HG03558 (cell line): Measurements from ENCODE around the gene LHPP.
"Not testable (repeated sequence)": the region's sequence is repeated elsewhere in the genome, so short reads cannot be mapped to it uniquely, and the experiment has no call there.

Experiments
- ATAC-seq: cut with Tn5 transposase; IDR thresholded peaks from one replicate; pipeline ENCODE4 v1.9.1; 2021; ENCODE audit warnings: moderate number of reproducible peaks; ENCODE audit not compliant: unreplicated experiment; ENCODE audit errors: extremely low read depth

LHPP gene

DNA sequence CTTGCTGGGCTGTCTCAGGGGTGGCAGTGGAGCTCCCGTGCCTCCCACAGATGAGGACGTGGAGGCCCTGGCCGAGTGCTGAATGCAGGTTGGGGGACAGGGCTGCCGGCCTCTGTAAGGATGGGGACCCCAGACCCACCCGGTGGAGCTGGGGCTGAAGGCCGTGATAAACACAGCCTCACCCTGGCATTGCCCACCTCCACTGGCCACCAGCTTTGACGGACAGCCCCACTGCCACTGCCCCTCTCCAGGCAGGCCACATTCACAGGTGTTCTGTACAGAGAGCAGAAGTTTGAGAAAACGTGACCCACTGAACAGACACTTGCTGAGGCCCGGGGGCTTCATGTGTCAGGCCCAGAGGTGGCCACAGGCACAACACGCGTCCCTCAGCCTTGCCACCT, 126.2 kb downstream of the LHPP start:
- ATAC-seq = no peak

DNA sequence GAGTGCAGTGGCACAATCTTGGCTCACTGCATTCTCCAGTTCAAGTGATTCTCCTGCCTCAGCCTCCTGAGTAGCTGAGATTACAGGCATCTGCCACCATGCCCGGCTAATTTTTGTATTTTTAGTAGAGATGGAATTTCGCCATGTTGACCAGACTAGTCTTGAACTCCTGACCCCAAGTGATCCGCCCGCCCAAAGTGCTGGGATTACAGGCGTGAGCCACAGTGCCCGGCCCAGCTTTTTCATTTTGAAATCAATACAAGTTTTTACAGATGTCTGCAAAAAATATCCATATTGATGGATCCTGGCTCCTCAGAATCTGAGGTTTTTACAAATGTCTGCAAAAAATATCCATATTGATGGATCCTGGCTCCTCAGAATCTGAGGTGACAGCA, 126.7 kb downstream of the LHPP start:
- ATAC-seq = not testable (repeated sequence)

DNA sequence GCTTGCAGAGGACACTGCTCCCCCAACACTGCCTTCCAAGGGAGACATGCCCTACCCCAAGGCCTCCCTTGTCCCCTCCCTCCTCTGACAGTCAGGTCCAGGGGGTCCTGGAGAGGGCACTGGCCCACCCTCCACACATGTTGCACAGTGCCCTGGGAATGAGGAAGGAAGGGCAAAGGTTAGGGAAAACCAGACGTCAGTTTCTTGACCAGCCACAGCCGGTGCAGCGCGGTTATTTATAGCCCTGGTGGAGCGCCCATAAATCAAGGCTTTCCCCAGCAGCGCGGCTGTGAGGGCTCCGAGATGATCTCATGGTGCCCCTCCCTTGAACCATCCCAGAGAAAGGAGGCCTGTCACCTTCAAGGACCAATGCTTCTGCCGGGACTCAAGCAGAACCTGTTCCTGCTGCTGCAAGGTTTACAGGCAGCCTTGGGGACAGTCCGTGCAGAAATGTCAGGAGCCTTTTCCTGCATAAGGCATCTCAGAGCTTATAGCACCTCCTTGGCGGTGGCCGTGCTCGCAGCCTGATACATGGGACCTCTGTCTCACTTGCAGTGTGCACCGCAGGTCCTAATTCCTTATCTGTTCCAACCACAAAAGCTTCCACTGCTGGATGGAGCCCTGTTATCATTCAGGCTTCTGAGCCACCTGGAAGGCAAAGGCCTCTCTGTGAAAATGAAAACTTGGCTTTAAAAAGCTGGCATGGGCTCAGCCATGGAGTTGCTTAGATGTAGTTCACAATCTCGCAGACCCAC, 127.3 kb downstream of the LHPP start:
- ATAC-seq = no peak

DNA sequence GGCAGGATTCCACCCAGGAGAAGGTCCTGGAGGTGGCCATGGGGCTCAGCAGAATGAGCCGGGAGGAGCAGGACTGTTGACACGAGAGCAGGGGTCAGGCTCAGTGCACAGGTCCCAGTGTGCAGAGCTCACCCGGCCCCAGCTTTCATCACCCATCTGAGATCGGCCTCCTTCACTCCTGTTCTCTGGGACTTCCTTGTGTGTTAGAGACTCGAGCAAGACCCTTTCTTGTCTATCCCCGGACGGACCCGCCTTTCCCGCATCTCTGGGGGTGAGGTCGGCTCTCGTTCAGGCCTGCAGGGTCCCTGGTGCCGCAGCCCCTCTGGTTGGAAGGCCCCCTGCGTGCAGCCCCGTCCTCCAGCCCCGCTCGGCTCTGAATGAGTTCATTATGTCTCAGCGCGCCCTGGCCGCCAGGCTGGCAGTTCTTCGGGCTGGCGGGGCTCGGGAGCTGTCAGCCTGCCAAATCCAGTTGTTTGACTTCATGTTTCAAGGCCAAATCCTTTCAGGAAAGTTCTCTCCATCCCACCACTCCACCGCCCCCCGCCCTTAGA, 127.9 kb downstream of the LHPP start:
- no peak for ATAC-seq

DNA sequence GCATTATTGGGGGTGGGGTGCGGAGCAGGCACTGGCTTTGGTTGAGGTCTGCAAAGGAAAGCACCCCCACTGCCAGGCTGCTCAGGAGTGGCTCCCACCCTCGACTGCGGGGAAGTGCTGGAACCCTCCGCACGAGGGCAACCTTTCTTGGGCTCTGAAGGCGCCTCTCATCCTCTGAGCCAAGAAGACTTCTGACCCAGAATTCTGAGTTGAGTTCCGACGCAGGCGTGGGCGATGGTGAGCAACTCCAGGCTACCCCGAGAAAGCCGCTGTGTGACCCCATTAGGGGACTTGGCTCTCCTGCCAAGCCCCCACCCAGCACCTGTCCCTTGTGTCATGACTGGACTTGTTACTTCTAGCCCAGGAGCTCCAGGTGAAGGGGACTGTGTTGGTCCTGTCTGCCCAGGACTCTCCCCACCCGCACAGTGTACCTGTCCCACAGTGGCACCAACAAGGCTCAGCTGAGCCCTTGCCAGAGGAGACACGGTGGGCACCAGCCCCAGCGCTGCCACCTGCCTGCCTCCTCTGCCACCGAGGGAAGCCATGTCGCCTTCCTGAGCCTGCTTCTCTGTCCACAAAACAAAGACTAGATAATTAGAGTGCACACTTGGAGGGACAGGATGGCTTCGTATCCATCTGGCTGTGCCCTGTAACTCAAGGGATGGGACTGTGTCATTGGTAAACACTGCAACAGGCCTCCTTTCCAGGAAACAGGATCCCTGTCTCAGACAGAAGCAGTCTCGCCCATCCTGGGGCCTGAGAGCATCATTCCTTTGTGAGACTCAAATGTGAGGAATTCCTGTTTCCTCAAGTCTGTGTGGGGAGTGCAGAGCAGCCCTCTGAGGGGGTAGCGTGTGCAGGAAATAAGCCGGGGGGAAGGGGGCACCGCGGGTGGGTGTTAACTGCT, 128.8 kb downstream of the LHPP start:
- ATAC-seq = no peak

DNA sequence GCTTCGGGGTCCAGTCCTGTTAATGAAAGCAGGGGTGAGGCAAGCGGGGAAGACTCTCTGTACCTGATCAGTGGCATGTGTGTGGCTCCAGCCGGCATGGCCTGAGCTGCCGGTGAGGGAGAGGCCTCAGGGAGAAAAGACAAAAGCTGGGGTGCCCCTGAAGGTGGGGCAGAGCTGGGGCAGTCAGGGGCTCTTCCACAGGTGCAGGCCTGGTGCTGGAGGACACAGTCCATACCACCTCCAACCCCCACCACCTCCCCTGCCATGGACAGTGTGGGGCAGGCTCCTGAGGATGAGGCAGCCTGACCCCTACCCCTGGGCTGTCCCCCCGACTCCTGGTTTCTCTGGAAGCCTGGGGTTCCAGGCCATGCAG, 129.5 kb downstream of the LHPP start:
- no peak for ATAC-seq

DNA sequence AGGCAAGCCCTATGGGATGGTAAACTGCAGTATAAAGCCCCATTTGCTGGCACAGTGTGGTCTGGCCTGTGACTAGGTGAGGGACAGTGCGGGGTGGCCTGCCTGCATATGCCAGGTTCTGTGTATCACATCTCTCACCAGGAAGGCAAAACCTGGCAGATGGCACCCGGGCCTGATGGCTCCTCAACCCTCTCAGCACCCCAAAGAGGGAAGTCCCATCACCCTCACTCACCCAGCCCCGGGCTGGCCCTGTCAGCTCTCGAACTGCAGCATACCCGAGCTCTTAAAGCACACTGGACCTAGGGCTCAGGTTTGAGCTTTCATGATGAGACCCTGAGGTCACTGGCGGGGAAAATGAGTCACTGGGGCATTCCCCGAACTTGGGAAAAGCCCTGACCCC, 130.5 kb downstream of the LHPP start:
- no peak for ATAC-seq

DNA sequence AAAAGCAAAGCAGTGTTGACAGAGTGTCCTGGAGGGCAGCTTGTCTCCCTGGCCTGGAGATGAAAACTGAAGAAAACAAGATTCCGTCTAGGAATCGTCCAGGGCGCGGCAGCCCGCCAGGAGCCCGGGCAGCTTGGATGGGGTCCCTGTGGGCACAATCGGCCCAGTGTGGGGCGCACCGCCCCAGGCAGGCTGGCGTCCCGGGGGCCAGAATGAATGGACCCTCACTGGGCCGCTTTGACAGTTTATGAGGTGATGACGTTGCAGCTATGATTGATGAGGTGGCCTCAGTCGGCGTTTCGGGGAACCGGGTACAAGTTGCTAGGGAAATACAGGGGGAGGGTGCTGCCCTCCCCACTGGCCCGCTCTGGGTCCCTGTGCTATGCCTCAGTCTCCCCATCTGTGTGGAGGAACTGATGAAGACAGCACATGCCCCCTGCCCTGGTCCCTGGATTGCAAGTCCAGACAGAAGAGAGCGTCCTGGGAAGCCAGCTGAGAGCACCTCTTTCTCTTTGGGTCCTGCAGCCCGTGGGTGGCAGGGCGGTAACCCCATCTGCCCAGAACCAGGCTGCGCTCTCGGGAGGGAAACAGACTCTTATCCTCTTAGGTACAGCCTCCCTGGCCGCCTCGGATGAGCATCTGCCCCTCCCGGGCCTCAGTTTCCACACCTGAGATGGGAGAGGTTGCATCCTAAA, 131.3 kb downstream of the LHPP start:
- ATAC-seq = no peak

DNA sequence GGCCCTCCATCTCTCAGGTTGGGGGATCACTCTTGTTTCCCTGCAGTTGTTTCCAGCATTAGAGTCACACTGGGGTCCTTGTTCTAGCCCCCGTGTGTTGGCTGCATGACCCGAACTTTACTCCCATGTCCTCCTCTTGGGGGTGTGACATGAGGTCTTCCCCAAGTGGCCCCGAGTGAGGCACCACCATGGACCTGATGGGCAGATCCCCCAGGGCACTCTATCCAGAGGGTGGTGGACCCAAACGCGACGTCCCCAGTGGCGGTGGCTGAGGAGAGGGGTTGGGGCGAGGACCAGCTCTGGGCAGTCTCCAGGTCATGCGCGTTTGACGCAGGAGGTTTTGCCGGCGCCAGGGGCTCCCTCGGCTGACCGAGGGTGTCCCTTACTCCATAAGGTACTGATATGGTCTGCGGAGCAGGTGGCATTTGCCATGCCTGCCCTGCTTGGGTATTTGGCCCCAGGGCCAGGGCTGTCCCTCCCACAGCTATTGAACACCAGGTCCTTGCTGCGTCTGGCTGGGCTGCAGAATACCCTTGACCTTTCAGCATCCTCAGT, 131.9 kb downstream of the LHPP start:
- no peak for ATAC-seq

DNA sequence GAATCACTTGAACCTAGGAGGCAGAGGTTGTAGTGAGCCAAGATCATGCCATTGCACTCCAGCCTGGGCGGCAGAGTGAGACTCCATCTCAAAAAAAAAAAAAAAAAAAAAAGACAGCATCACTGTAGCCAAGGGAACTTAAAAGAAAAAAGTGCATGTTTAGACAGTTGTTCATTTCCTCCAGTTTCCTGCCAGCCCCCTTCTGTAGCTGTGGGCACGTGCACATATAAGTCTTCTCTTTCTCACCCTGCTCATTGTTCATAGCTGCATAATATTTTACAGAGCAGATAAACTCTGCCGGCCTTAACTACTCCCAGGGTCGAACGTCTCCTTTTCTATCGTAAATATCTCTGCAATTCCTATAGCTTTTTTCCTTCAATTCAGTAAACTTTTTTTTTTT, 132.6 kb downstream of the LHPP start:
- ATAC-seq = no peak

DNA sequence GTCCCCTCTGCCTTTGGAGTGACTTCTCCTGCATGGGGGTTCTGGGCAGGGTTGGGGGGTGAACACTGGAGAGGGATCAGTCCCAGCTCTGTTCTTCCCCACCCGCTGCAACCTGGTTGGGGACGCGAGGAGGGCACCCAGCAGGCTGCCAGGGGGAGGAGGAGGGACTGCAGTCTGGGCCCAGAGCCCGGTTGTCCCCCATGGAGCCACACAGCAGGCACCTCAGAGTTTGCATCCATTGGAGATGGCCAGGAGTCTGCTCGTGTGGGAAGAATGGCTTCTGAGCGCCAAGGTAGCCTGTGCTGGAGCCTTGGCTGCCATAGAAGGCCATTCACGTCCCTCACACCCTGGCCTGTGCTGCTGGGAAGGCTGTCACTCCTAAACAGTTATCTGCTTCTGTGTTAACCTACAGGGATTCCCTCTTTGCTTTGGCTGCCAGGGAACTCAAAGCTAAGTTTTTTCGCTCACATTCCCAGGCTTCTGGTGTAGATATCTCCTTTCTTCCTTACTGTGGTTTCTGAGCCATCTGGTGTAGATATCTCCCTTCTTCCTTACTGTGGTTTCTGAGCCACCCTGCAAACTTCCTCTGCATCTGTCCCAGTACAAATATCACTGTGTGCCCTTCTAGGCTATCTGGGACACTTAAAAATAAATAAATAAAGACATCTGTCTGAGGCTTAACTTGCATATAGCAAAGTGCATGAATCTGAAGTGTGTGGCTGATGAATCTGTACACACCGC, 133.7 kb downstream of the LHPP start:
- no peak for ATAC-seq

DNA sequence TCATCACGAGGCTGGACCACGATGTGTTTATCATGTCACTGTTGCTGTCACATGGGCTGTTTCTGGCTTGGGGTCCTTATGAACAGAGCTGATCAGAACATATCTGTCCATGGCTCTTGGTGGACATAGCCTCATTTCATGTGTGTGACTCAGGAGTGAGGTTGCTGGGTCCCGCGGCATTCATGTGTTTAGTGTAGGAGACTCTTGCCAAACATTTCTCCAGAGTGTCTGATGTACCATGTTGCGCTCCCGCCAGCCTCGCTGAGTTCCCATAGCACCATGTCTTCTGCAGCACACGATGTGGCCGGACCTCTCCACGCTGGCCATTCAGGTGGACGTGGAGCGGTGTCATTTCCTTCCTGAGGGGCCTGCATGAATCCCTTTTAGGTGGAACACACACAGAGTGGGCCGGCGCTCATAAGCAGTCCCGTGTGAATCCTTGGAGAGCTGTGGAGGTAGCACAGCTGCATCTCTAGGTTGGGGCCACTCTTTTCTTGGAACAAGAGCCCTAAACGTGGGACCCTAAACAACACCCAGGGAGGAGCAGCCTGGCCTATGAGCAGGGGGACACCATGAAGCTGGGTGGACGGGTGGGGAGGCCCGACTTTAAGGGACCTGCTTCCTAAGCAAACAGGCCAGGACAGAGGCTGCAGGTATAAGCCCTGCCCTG, 134.6 kb downstream of the LHPP start:
- no peak for ATAC-seq

DNA sequence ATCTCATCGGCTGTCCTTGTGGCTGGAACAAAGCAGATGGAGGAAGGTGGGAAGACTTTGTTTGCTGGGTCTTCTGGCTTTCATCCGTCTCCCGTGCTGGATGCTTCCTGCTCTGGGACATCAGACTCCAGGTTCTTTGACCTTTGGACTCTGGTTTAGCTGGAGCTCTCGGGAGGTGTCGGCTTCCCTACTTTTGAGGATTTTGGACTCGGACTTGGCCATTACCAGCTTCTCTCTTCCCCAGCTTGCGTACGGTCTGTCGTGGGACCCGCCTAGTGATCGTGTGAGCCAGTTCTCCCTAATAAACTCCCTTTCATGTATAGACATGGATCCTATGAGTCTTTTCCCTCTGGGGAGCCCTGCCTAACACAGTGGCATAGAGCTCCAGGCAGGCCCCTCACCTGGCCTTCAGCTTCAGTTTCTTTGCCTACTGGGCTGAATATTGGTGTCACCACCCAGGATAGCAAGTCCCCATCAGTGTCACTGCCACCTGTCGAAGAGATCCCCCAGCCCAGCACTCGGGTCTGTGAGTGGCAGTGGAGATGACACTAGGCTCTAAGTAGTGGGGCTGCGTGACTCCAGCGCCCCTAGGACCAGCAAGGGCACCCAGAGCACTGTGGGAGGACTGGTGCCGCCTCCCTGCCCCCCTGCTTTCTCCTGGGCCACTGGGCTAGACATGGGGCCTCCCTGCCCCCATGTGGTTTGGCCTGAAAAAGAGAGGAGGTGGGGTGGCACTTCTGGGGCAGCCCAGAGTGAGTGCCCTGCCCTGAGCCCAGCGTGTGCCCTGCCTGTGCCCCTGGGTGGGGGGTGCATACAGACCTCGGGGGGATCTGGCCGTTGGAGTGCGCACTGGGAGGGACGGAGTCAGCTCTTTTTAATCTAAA, 135.6 kb downstream of the LHPP start:
- no peak for ATAC-seq

DNA sequence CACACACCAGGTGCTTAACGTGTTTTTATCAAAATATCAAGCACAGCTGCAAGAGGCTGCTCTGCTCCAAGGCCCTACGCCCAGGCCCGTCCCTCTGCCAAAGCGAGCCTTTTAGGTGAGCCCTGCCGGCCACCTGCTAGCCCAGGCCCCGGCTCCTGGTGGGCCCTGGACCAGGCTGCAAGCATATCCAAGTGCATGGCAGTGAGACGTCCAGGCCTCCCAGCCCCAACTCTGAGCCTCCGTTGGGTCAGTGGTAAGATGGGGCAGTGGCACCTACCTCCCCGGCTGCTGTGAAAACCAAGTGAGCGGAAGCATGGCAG, 136.2 kb downstream of the LHPP start:
- ATAC-seq = no peak

DNA sequence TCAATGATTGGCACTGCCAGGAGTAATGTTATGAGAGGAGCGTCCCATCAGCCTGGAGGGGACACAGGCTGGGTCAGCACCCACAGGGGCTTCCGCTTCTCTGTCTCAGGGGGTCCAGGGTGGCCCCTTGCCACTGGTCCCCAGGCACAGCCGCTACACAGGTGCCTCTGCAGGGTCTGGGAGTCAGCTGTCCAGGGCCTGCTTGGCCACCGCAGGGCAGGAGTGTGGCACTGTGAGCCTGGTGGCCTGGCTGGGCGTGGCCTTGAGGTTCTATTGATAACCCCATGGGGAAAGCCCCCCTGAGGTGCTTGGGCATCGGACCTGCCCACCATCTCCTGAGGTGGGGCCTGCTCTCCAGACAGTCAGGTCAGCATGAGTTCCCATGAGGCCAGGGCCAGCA, 136.6 kb downstream of the LHPP start:
- no peak for ATAC-seq

DNA sequence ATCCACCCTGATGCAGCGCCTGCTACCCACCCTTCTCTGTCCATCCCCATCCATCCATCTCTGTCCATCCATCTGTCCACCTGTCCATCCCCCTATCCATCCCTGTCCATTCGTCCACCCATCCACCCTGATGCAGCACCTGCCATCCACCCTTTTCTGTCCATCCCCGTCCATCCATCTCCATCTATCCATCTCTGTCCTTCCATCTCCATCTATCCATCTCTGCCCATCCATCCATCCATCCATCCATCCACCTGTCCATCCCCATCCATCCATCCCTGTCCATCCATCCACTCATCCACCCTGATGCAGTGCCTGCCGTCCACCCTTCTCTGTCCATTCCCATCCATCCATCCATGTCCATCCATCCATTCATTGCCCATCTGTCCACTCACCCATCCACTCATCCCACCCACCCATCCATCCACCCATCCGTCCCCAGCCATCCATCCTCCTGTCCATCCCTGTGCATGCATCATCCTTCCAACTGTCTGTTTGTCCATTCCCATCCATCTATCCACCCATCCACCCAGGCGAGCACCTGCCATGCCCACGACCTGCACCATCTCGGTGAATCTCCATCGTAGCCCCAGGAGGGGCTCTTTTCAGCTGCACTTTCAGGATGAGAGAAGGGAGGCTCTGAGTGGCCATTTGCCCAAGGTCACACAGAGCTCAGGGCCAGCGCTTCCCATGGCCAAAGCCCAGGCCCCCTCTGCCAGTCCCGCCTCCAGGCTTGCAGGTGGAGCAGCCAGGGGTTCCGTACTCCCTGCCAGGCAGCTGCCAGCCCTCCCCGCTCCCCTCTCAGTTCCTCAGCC, 137.4 kb downstream of the LHPP start:
- no peak for ATAC-seq

DNA sequence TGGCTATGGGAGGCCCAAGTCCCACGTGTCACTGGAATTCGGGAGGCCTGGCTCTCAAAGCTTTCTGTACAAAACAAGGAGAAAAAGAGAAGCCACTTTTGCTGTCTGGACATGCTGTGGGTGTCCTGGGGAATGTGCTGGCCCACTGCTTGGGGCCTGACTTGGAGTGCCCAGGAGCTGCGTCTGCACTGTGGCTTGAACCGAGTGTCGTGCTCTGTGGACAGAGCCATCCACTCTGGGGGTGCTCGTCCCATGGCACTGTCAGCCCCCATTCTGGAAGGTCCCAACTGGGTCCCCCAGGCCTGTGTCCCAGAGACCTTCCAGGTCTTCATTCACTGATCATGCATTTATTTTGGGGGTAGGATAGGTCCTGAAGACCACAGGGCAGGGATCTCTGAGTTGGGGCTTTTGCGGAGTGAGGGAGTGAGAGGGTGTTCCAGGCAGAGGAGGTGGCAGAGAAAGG, 138.0 kb downstream of the LHPP start:
- no peak for ATAC-seq
